ENCODE data around the gene ZNF407. TPM values are rescaled to one million over a fixed set of nuclear protein-coding genes. Genes with fewer than 3 reads are reported as not detected.

ZNF407 gene
- total and polyA plus RNA-seq, 4 donors = 1.3 to 21.1 (median 9.5) TPM

- no peak for DNase-seq
- Histone ChIP-seq H3K4me3 (ENCODE audit: low read length in 2 of 2) (no peak overlapping the region), H3K27me3 (ENCODE audit: control insufficient read depth in 1 of 2, insufficient read depth in 2 of 2, low read length in 1 of 2) (no peaks in the 10 kb centered on the region), H3K36me3 (ENCODE audit: control insufficient read depth in 1 of 2, insufficient read depth in 2 of 2, low read length in 1 of 2) (peaks cover 3 to 4% of the 10 kb centered on the region in 2 donors), H3K27ac (ENCODE audit: low read depth in 1 of 2, low read length in 2 of 2) (no peak overlapping the region), H3K4me1 (ENCODE audit: control insufficient read depth in 1 of 2, insufficient read depth in 2 of 2, low read length in 2 of 2) (no peaks in the 10 kb centered on the region), H3K9me3 (ENCODE audit: control insufficient read depth, low read length) (no peaks in the 10 kb centered on the region)
- no peak for ATAC-seq (ENCODE audit: low FRiP score)
- intact Hi-C loops (cut with DNase I) = no loop called here
- 65 to 66% methylated on average over 3 of the region's 3 CpGs for WGBS, 2 donors
Measured at GRCh38 chr18:74702950-74703349, 105.3 kb downstream of the ZNF407 start.

GRCh38 chr18:74708169-74708568 lies 110.5 kb downstream of the ZNF407 start:
- no peaks in the 10 kb centered on the region for H3K27me3 ChIP-seq (ENCODE audit: control insufficient read depth in 1 of 2, insufficient read depth in 2 of 2, low read length in 1 of 2)
- DNase-seq = no peak
- no peak overlapping the region for H3K4me3 ChIP-seq (ENCODE audit: low read length in 2 of 2)
- intact Hi-C loops (cut with DNase I) = no loop called here
- H3K27ac ChIP-seq (ENCODE audit: low read depth in 1 of 2, low read length in 2 of 2) = no peak overlapping the region
- H3K36me3 ChIP-seq (ENCODE audit: control insufficient read depth in 1 of 2, insufficient read depth in 2 of 2, low read length in 1 of 2) = no peaks in the 10 kb centered on the region
- no peak for ATAC-seq (ENCODE audit: low FRiP score)
- no peaks in the 10 kb centered on the region for H3K4me1 ChIP-seq (ENCODE audit: control insufficient read depth in 1 of 2, insufficient read depth in 2 of 2, low read length in 2 of 2)
- H3K9me3 ChIP-seq (ENCODE audit: control insufficient read depth, low read length) = no peaks in the 10 kb centered on the region

- intact Hi-C loops (cut with DNase I) = no loop called here
- DNase-seq (no peak), ATAC-seq (ENCODE audit: low FRiP score) (no peak)
- no peaks in the 10 kb centered on the region for H3K4me1 ChIP-seq (ENCODE audit: control insufficient read depth in 1 of 2, insufficient read depth in 2 of 2, low read length in 2 of 2)
- H3K4me3 ChIP-seq (ENCODE audit: low read length in 2 of 2) = no peak overlapping the region
- H3K27ac ChIP-seq (ENCODE audit: low read depth in 1 of 2, low read length in 2 of 2) = no peak overlapping the region
- H3K9me3 ChIP-seq (ENCODE audit: control insufficient read depth, low read length) = no peaks in the 10 kb centered on the region
- H3K36me3 ChIP-seq (ENCODE audit: control insufficient read depth in 1 of 2, insufficient read depth in 2 of 2, low read length in 1 of 2) = no peaks in the 10 kb centered on the region
- H3K27me3 ChIP-seq (ENCODE audit: control insufficient read depth in 1 of 2, insufficient read depth in 2 of 2, low read length in 1 of 2) = no peaks in the 10 kb centered on the region
- WGBS, 2 donors = 92 to 96% methylated on average over 3 of the region's 3 CpGs
Measured at GRCh38 chr18:74709452-74709851, 111.8 kb downstream of the ZNF407 start.

GRCh38 chr18:74714120-74714519 lies 116.5 kb downstream of the ZNF407 start:
- 97 to 98% methylated on average over 1 of the region's 1 CpG for WGBS, 2 donors
- Histone ChIP-seq H3K9me3 (ENCODE audit: control insufficient read depth, low read length) (no peaks in the 10 kb centered on the region), H3K36me3 (ENCODE audit: control insufficient read depth in 1 of 2, insufficient read depth in 2 of 2, low read length in 1 of 2) (no peaks in the 10 kb centered on the region), H3K27me3 (ENCODE audit: control insufficient read depth in 1 of 2, insufficient read depth in 2 of 2, low read length in 1 of 2) (no peaks in the 10 kb centered on the region), H3K4me1 (ENCODE audit: control insufficient read depth in 1 of 2, insufficient read depth in 2 of 2, low read length in 2 of 2) (no peaks in the 10 kb centered on the region), H3K4me3 (ENCODE audit: low read length in 2 of 2) (no peak overlapping the region), H3K27ac (ENCODE audit: low read depth in 1 of 2, low read length in 2 of 2) (no peak overlapping the region)
- intact Hi-C loops (cut with DNase I) = no loop called here
- no peak for ATAC-seq (ENCODE audit: low FRiP score)
- DNase-seq = no peak

- Histone ChIP-seq H3K9me3 (ENCODE audit: control insufficient read depth, low read length) (no peaks in the 10 kb centered on the region), H3K27ac (ENCODE audit: low read depth in 1 of 2, low read length in 2 of 2) (no peak overlapping the region), H3K4me1 (ENCODE audit: control insufficient read depth in 1 of 2, insufficient read depth in 2 of 2, low read length in 2 of 2) (no peaks in the 10 kb centered on the region), H3K4me3 (ENCODE audit: low read length in 2 of 2) (no peak overlapping the region), H3K36me3 (ENCODE audit: control insufficient read depth in 1 of 2, insufficient read depth in 2 of 2, low read length in 1 of 2) (no peaks in the 10 kb centered on the region), H3K27me3 (ENCODE audit: control insufficient read depth in 1 of 2, insufficient read depth in 2 of 2, low read length in 1 of 2) (no peaks in the 10 kb centered on the region)
- 81 to 87% methylated on average over 6 of the region's 6 CpGs for WGBS, 2 donors
- ATAC-seq (ENCODE audit: low FRiP score) = no peak
- no peak for DNase-seq
- intact Hi-C loops (cut with DNase I) = no loop called here
Measured at GRCh38 chr18:74714791-74715190, 117.1 kb downstream of the ZNF407 start.

GRCh38 chr18:74715306-74715705 lies 117.6 kb downstream of the ZNF407 start:
- Histone ChIP-seq H3K36me3 (ENCODE audit: control insufficient read depth in 1 of 2, insufficient read depth in 2 of 2, low read length in 1 of 2) (no peaks in the 10 kb centered on the region), H3K27ac (ENCODE audit: low read depth in 1 of 2, low read length in 2 of 2) (no peak overlapping the region), H3K9me3 (ENCODE audit: control insufficient read depth, low read length) (no peaks in the 10 kb centered on the region), H3K4me1 (ENCODE audit: control insufficient read depth in 1 of 2, insufficient read depth in 2 of 2, low read length in 2 of 2) (no peaks in the 10 kb centered on the region), H3K27me3 (ENCODE audit: control insufficient read depth in 1 of 2, insufficient read depth in 2 of 2, low read length in 1 of 2) (no peaks in the 10 kb centered on the region), H3K4me3 (ENCODE audit: low read length in 2 of 2) (no peak overlapping the region)
- intact Hi-C loops (cut with DNase I) = no loop called here
- DNase-seq (no peak), ATAC-seq (ENCODE audit: low FRiP score) (no peak)
- WGBS, 2 donors = 95 to 97% methylated on average over 7 of the region's 7 CpGs

- intact Hi-C loops (cut with DNase I) = no loop called here
Measured at GRCh38 chr18:74715865-74716712, 118.4 kb downstream of the ZNF407 start.

GRCh38 chr18:74718312-74718711 lies 120.6 kb downstream of the ZNF407 start:
- Histone ChIP-seq H3K4me1 (ENCODE audit: control insufficient read depth in 1 of 2, insufficient read depth in 2 of 2, low read length in 2 of 2) (no peaks in the 10 kb centered on the region), H3K9me3 (ENCODE audit: control insufficient read depth, low read length) (no peaks in the 10 kb centered on the region), H3K4me3 (ENCODE audit: low read length in 2 of 2) (no peak overlapping the region), H3K27ac (ENCODE audit: low read depth in 1 of 2, low read length in 2 of 2) (no peak overlapping the region), H3K36me3 (ENCODE audit: control insufficient read depth in 1 of 2, insufficient read depth in 2 of 2, low read length in 1 of 2) (no peaks in the 10 kb centered on the region), H3K27me3 (ENCODE audit: control insufficient read depth in 1 of 2, insufficient read depth in 2 of 2, low read length in 1 of 2) (no peaks in the 10 kb centered on the region)
- no peak for ATAC-seq (ENCODE audit: low FRiP score)
- WGBS, 2 donors = 86 to 88% methylated on average over 2 of the region's 2 CpGs
- intact Hi-C loops (cut with DNase I) = no loop called here
- DNase-seq = no peak

More at GRCh38 chr18:74715865-74716712, 118.4 kb downstream of the ZNF407 start:
- no peak overlapping the region for H3K4me3 ChIP-seq (ENCODE audit: low read length in 2 of 2)
- H3K27me3 ChIP-seq (ENCODE audit: control insufficient read depth in 1 of 2, insufficient read depth in 2 of 2, low read length in 1 of 2) = no peaks in the 10 kb centered on the region
- DNase-seq = no peak
- 59 to 62% methylated on average over 5 of the region's 5 CpGs for WGBS, 2 donors
- no peaks in the 10 kb centered on the region for H3K9me3 ChIP-seq (ENCODE audit: control insufficient read depth, low read length)
- no peak overlapping the region for H3K27ac ChIP-seq (ENCODE audit: low read depth in 1 of 2, low read length in 2 of 2)
- no peak for ATAC-seq (ENCODE audit: low FRiP score)
- no peaks in the 10 kb centered on the region for H3K4me1 ChIP-seq (ENCODE audit: control insufficient read depth in 1 of 2, insufficient read depth in 2 of 2, low read length in 2 of 2)
- H3K36me3 ChIP-seq (ENCODE audit: control insufficient read depth in 1 of 2, insufficient read depth in 2 of 2, low read length in 1 of 2) = no peaks in the 10 kb centered on the region

- Histone ChIP-seq H3K4me3 (ENCODE audit: low read length in 2 of 2) (no peak overlapping the region), H3K27me3 (ENCODE audit: control insufficient read depth in 1 of 2, insufficient read depth in 2 of 2, low read length in 1 of 2) (no peaks in the 10 kb centered on the region), H3K27ac (ENCODE audit: low read depth in 1 of 2, low read length in 2 of 2) (no peak overlapping the region), H3K36me3 (ENCODE audit: control insufficient read depth in 1 of 2, insufficient read depth in 2 of 2, low read length in 1 of 2) (no peaks in the 10 kb centered on the region), H3K9me3 (ENCODE audit: control insufficient read depth, low read length) (no peaks in the 10 kb centered on the region), H3K4me1 (ENCODE audit: control insufficient read depth in 1 of 2, insufficient read depth in 2 of 2, low read length in 2 of 2) (no peaks in the 10 kb centered on the region)
- ATAC-seq (ENCODE audit: low FRiP score) (no peak), DNase-seq (no peak)
- 77 to 88% methylated on average over 2 of the region's 2 CpGs for WGBS, 2 donors
- intact Hi-C loops (cut with DNase I) = no loop called here
Measured at GRCh38 chr18:74722237-74722636, 124.6 kb downstream of the ZNF407 start.

All from aorta (tissue), 5 donors.